Activated naive CD4-positive, alpha-beta T cell treated with Interleukin-2 at 50 U/mL for 16 hours (primary cell): Measurements from ENCODE around the gene GABPB1.

Experiments used
- DNase-seq: peaks from one replicate; pipeline ENCODE4 v3.0.0-alpha.2; 2020

Gene GABPB1

GRCh38 chr15:50275091-50275490 is 79.9 kb downstream of the GABPB1 start:
- DNase-seq: no peak

GRCh38 chr15:50267577-50267976 is 87.4 kb downstream of the GABPB1 start:
- no peak for DNase-seq

GRCh38 chr15:50265620-50266019 is 89.4 kb downstream of the GABPB1 start, which contains the start of gene HDC:
HDC (minus strand) TSS chr15:50265726; CDS start chr15:50265623, 103 bp downstream.
- DNase-seq: no peak

DNA sequence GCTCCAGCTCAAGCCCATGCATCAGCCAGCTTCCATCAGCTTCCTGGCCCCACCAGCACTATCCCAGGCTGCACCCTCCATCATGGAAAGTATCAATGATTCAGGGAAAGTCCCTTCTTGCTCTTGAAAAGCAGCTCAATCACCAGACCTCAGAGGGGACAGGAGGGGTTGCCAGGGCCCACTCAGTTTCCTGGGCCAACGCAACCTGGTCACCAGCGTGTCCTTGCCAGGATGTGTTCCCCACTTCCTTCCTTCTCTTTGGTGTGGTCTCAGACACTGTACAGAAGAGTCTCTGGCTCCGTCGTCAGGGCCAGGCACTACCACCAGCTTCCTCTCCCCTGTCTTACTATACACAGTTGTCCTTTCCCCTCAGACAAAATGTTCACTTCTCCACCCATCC is 92.5 kb downstream of the GABPB1 start:
- peak; percentile 56 for DNase-seq

DNA sequence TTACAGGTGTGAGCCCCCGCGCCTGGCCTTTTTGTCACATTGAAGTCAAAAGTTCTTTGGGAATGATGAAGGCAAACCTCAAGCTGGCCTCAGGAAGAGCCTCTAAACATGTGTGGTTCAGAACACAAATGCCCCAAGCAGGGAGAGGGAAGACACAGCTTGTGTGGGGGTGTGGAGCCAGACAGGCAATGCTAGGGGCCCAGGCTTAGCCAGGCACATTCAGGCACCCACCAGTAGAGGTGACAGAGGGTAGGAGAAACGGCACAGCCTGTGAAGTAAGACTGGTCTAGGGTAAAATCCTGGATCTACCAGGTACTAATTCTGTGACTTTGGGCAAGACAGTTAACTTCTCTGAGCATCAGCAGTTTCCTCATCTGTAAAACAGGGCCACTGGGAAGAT is 93.0 kb downstream of the GABPB1 start:
- peak; percentile 18 for DNase-seq

GRCh38 chr15:50260969-50261496 is 94.0 kb downstream of the GABPB1 start:
- DNase-seq: no peak

DNA sequence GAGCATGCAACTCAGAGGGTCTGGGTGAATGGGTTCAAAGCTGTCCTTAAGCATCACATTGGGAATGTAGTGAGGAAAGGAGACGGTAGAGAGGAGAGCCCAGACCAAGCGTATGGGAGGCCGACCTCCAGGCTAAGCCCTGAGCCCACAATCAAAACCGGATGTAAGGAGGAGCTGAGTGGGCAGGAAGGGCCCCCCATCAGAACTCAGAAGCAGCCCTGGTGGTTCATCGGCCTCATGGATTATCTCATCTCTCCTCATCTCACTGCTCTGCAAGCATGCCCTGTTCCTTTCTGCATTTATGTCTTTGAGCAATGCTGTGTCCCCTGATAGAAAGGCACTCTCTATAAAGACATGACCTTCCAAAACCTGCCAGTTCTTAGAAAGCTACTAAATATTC is 95.7 kb downstream of the GABPB1 start:
- no peak for DNase-seq

GRCh38 chr15:50257924-50258323 is 97.1 kb downstream of the GABPB1 start:
- no peak for DNase-seq

DNA sequence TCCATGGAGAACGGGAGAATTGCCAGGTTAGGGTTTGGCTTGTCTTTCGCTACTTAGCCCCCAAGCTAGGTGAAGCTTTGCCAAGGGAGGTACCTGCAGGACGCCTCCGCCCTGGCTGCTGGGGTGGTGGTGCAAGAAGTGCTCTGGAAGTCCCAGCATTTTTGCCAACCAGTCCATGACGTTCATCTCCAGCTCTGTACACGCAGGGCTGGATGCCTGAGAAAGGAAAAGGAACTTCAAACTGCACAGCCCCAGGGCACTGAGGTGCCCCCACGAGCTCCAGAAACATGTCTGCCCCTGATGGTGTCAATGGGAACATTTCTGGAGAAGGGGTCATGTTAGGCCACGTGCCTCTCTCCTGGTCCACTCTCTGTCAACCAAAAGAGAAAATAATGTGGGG is 97.7 kb downstream of the GABPB1 start:
- no peak for DNase-seq

- no peak for DNase-seq
Measured at GRCh38 chr15:50256188-50257041, 98.6 kb downstream of the GABPB1 start.

GRCh38 chr15:50252556-50252955 is 102.4 kb downstream of the GABPB1 start:
- no peak for DNase-seq

DNA sequence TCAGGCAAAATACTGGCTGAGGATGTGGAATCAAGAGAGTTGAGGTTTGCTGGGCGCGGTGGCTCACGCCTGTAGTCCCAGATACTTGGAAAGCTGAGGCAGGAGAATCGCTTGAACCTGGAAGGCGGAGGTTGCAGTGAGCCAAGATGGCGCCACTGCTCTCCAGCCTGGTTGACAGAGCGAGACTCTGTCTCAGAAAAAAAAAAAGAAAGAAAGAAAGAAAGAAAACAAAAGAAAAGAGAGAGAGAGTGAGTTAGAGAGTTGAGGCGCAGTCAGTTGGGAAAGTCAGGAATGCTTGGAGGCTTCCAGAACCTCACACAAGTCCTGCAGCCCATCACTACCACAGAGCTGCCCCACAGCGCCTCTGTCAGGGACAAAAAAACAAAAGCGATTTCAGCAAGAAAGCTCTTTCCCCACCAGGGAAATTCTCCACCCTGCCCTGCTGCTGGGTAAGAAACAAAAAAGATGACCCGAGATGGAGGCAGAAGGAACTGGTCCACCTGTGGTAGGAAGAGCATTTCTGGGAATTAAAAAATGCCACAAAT is 103.3 kb downstream of the GABPB1 start:
- DNase-seq: no peak

DNA sequence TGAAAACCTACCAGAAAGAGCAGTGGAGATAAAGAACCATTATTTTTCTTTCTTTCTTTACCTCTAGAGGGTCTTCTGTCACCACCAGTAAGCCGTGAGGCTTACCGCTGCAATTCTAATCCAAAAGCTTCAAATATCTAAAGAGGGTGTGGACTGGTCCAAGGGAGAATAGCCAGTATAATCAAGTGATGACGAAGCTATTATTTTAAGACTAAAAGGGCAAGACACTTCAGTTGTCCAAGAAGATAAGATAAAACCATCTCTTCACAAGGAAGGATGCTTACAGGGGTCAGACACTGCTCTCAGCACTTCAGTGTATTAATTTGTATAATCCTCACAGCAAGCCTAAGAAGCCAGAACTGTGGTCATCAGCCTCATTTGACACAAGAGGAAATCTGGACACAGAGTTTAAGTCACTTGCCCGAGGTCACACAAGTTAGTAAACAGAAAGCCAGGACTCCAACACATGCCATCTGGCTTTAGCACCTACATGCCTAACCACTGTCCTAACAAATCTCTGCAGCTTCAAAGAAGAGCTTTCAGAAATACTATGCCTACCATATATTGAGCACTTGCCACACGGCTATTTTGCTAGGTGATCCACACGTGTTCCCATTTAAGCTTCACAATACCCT is 104.1 kb downstream of the GABPB1 start:
- DNase-seq: no peak

DNA sequence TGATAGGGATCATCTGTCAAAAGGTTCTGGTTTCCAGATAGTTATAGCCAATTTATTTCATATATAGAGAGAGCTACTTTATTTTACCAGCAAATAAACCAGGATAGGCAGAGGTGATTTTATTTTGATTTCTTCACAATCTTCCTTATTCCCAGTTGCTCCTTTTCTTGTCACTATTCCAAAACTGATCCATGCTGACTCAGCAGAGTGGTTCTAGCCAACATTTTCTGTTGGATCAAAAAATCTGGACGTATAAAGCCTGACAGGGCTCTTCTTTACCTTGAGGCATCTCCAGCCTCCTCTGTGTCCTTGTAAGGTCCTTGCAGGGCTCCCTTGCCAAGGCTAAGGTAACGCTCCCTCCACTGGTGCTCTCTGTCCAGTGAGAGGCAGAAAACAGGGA is 105.3 kb downstream of the GABPB1 start:
- no peak for DNase-seq

DNA sequence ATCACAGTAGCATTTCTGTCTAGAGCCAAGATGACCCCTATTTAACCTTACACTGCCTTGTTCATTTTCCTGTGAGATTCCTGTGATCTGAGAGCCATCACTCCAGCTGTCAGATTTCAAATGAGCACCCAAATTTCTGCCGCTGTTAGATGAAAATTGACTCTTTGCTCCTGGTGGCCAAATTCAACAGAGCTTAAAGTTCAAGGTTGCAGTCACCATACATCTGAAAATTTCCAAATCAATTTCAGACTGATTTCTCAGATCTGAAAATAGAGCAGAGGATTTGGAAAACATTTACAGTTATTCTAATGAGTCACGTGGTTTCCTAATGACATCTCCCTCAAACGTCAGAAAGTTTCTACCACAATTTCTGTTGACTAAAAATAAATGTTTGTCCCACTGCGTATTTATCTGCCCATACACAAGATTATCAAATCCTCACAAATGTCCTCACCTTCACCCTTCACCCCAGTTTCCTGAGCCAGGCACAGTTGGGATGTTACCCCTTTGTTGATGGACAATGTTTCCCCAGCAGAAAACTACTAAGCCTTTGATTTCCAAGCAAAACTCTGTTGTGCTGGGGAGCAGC is 105.9 kb downstream of the GABPB1 start:
- DNase-seq: no peak

DNA sequence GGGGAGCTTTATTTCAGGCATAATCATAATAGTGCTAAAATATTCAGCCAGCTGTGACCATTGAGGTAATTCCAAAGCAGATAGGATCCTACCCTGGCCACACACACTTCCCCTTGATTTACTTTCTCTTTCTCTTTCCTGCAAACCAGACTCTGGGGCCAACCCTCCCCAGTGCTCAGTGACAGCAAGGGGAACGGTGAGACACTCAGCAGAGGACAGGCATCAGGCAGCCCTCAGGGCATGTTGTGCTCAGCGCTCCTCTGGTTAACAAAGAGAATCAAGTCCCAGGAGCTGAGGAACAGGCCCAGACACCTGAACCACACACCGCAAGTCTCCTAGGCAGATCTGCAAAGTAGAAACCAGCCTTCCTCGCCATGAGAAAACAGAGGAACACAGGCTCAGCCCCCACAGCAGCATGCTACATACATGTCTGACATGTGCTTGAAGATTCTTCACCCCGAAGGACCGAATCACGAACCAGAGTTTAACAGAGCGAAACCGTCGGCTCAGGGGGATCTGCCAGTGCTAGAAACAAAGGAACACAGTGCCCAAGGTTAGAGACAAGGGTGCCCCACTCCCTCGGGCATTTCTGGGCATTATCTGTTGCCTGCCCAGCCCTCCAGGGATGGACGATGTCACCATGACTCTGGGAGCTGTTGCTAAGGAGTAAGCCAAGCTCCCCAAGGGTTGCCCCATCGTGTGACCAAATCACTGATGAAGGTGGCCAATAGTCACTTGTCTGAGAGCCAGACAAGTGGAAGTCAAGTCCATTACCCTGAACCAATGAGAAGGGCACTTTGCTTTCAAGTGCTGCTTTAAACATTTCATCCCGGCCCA is 107.0 kb downstream of the GABPB1 start:
- peak; percentile 49 for DNase-seq

DNA sequence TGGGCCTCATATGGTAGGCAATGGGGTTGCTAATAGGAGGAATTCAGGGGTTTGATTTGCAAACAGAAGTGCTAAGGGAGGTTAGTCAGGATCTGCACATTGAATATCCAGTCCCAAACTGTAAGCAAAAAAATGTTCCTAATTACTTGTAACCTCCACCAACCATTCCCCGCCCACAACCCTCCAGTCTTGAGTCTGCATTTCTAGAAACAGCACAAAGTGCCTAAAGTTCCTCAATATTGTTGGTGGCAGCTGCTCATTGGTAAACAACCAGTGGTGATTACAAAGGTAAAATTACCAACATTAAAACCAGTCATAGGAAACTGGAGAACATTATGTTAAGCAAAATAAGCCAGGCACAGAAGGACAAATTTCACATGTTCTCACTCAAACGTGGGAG is 108.4 kb downstream of the GABPB1 start:
- no peak for DNase-seq

- no peak for DNase-seq
Measured at GRCh38 chr15:50244959-50245624, 109.9 kb downstream of the GABPB1 start.

DNA sequence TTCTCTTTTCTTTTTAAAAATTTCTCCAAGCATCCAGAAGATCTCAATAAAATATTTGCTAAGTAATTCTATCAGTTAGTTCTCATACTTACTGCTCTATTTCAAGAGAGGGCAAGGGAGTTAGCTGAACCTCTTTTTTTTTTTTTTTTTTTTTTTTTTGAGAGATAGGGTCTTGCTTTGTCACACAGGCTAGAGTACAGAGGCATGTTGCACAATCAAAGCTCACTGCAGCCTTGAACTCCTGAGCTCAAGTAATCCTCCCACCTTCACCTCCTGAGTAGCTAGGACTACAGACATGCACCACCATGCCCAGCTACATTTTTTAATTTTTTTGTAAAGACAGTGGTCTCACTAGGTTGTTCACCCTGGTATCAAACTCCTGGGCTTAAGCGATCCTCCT is 110.8 kb downstream of the GABPB1 start:
- no peak for DNase-seq

- DNase-seq: no peak
Measured at GRCh38 chr15:50241684-50242450, 113.1 kb downstream of the GABPB1 start.

GRCh38 chr15:50238255-50238654 is 116.7 kb downstream of the GABPB1 start:
- DNase-seq: no peak
